B cell (primary cell): Measurements from ENCODE around the gene OR52E2. TPM values are rescaled to one million over a fixed set of nuclear protein-coding genes. Genes with fewer than 3 reads are reported as not detected.

Experiments
- ATAC-seq: fragments of 200-7000 bp; cut with Tn5 transposase; one replicate; pipeline ENCODE4 v1.10.0; 2021; ENCODE audit warnings: low read depth, mild to moderate bottlenecking, moderate number of reproducible peaks, moderate library complexity
- CTCF ChIA-PET: fragments of 350-600 bp; sonication (Branson Sonifier 250); formaldehyde crosslinking; loops from one replicate; lab custom pipeline; 2021; ENCODE audit warnings: antibody characterized with exemption, inconsistent platforms; lab: Charles Lee
- POLR2A ChIA-PET: fragments of 350-600 bp; sonication (Branson Sonifier 250); formaldehyde crosslinking; loops from one replicate; lab custom pipeline; 2021; ENCODE audit warnings: antibody characterized with exemption; lab: Charles Lee
- DNase-seq: peaks from one replicate; pipeline ENCODE4 v3.0.0; 2013
- H2AFZ ChIP-seq: 2 replicates; pipeline ENCODE4 v1.6.1; 2012; ENCODE audit warnings: mild to moderate bottlenecking, low read depth, low read length; ENCODE audit not compliant: insufficient read depth, poor library complexity, severe bottlenecking
- H3K27ac ChIP-seq, 2 donors: 1 replicate in 1 of 2; 2 replicates in 1 of 2; pipeline ENCODE4 v1.5.1; 2012 to 2013; ENCODE audit warnings: low read length in 2 of 2, mild to moderate bottlenecking in 2 of 2, moderate library complexity in 1 of 2
- H3K27me3 ChIP-seq, 4 experiments: fragments of 200-600 bp in 1 of 4; sonication (generic) in 1 of 4; replicated peaks in 1 of 4; 1 replicate in 2 of 4; 2 replicates in 2 of 4; pipeline versions ENCODE4 v1.6.1 to v1.7.0; 2013 to 2016; ENCODE audit warnings: low read length in 3 of 4, mild to moderate bottlenecking in 2 of 4, mixed read lengths in 1 of 4, moderate library complexity in 1 of 4; ENCODE audit not compliant: insufficient read depth in 4 of 4, control insufficient read depth in 3 of 4; ENCODE audit errors: control extremely low read depth in 1 of 4
- H3K36me3 ChIP-seq, 2 experiments: replicated peaks in 1 of 2; 1 replicate in 1 of 2; 2 replicates in 1 of 2; pipeline versions ENCODE4 v1.6.1 to v1.7.1; 2013; ENCODE audit warnings: low read length in 1 of 2; ENCODE audit not compliant: insufficient read depth in 2 of 2, control insufficient read depth in 1 of 2; ENCODE audit errors: control extremely low read depth in 1 of 2, extremely low read depth in 1 of 2
- H3K4me1 ChIP-seq, 2 donors: fragments of 200-600 bp in 1 of 2; sonication (generic) in 1 of 2; 1 replicate in 1 of 2; 2 replicates in 1 of 2; pipeline versions ENCODE4 v1.5.1 to v1.6.1; 2013 to 2017; ENCODE audit warnings: low read length in 2 of 2; ENCODE audit not compliant: control insufficient read depth in 2 of 2, insufficient read depth in 2 of 2
- H3K4me2 ChIP-seq: replicated peaks from 2 replicates; pipeline ENCODE3; 2012; ENCODE audit warnings: mild to moderate bottlenecking, low read depth, low read length; ENCODE audit not compliant: poor library complexity, severe bottlenecking
- H3K4me3 ChIP-seq, 5 experiments: fragments of 200-600 bp in 1 of 5; sonication (generic) in 1 of 5; 1 replicate in 3 of 5; 2 replicates in 2 of 5; pipeline versions ENCODE4 v1.5.1 to v1.7.0; 2011 to 2016; ENCODE audit warnings: low read length in 4 of 5, mild to moderate bottlenecking in 4 of 5, low read depth in 2 of 5, control low read depth in 1 of 5, moderate library complexity in 1 of 5; ENCODE audit not compliant: insufficient read depth in 1 of 5; ENCODE audit errors: control extremely low read depth in 1 of 5, extremely low read depth in 1 of 5
- H3K79me2 ChIP-seq: fragments of 200-600 bp; sonication (generic); one replicate; pipeline ENCODE4 v1.6.0; 2016; ENCODE audit warnings: low read length; ENCODE audit not compliant: control insufficient read depth, insufficient read depth
- H3K9ac ChIP-seq: fragments of 200-600 bp; sonication (generic); 2 replicates; pipeline ENCODE4 v1.6.1; 2017; ENCODE audit warnings: mild to moderate bottlenecking, low read length, moderate library complexity
- H3K9me3 ChIP-seq, 3 donors: one replicate each; pipeline versions ENCODE4 v1.6.1 to v1.7.1; 2013; ENCODE audit warnings: low read length in 2 of 3; ENCODE audit not compliant: control insufficient read depth in 2 of 3, insufficient read depth in 1 of 3; ENCODE audit errors: control extremely low read depth in 1 of 3
- H4K20me1 ChIP-seq: 2 replicates; pipeline ENCODE4 v1.6.0; 2012; ENCODE audit warnings: mild to moderate bottlenecking, low read length; ENCODE audit not compliant: insufficient read depth, control insufficient read depth, poor library complexity, severe bottlenecking
- H3K27ac Mint-ChIP-seq: one replicate; pipeline ENCODE4 v1.8.0; 2021; ENCODE audit warnings: mixed read lengths
- H3K27me3 Mint-ChIP-seq: one replicate; pipeline ENCODE4 v1.8.0; 2021; ENCODE audit warnings: mixed read lengths
- H3K4me1 Mint-ChIP-seq: one replicate; pipeline ENCODE4 v1.8.0; 2021; ENCODE audit warnings: mixed read lengths
- H3K4me3 Mint-ChIP-seq: one replicate; pipeline ENCODE4 v1.8.0; 2021; ENCODE audit warnings: mixed read lengths
- H3K9me3 Mint-ChIP-seq: one replicate; pipeline ENCODE4 v1.8.0; 2022; ENCODE audit warnings: mixed read lengths; ENCODE audit not compliant: insufficient read depth
- EZH2 ChIP-seq: IDR thresholded peaks from 2 replicates; pipeline ENCODE4 v1.6.1; 2012; ENCODE audit warnings: borderline replicate concordance, low read depth, mild to moderate bottlenecking, moderate library complexity, low read length; ENCODE audit not compliant: insufficient read depth, poor library complexity, severe bottlenecking
- whole genome bisulfite sequencing: methylation state at CpG from one replicate; pipeline ENCODE4 v1.1.5; 2013; ENCODE audit warnings: missing lambda C conversion rate; ENCODE audit not compliant: insufficient coverage; 5-methylcytosine and 5-hydroxymethylcytosine counted together
- intact Hi-C: fragments of 100-400 bp; cut with micrococcal nuclease; formaldehyde crosslinking; loops from one replicate; pipeline ENCODE4 v1.10.0; 2022
- polyA plus RNA-seq: library from polyadenylated mRNA; depleted of rRNA; stranded (reverse); fragments of >200 nt; gene quantifications from 2 replicates; pipeline ENCODE4 v1.2.3, GENCODE V29; 2012
- total RNA-seq, 2 donors: library from RNA; stranded (reverse); fragments of 120-200 nt in 1 of 2; gene quantifications; 1 replicate in 1 of 2; 2 replicates in 1 of 2; pipeline versions ENCODE4 v1.2.3 to v1.2.4, GENCODE V29; 2013 to 2022
- TF ChIP-seq, protein P1 (sequence below): fragments of 200-600 bp; IDR thresholded peaks from one replicate; pipeline ENCODE4 v1.8.0; 2022; ENCODE audit warnings: antibody characterized with exemption, mild to moderate bottlenecking

The OR52E2 gene
- total and polyA plus RNA-seq, 2 donors (not counting 1 experiment from before 2014, with no cell fraction given): not detected

DNA sequence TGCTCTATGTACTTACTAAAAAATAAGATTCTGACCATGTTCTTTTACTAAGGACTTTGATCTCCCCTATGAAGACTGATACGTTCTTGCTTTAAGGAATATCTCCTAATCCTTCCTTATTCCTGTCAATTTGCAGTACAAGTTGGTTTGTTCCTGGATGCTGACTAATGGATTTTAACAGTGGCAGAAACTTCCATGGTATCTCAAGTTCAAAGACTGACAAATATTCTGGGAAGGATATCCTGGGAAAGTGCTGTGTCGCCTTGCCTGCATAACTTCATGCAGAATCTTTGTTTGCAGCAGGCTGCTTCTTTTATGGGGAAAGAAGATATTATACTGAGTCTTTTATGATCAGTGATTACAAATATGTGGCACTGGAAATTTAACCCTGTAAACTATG lies 21.5 kb downstream of the OR52E2 start:
- no peaks in the 10 kb centered on the region for H3K27me3 Mint-ChIP-seq
- no peak overlapping the region for H3K4me3 Mint-ChIP-seq
- H3K9me3 Mint-ChIP-seq: no peaks in the 10 kb centered on the region
- no peaks in the 10 kb centered on the region for H3K4me1 ChIP-seq
- no peaks in the 10 kb centered on the region for H3K9me3 ChIP-seq
- CTCF ChIA-PET: no interaction called here
- H3K4me2 ChIP-seq: no peak overlapping the region
- no peaks in the 10 kb centered on the region for H3K4me1 Mint-ChIP-seq
- no peak overlapping the region for H2AFZ ChIP-seq
- intact Hi-C loops: no loop called here
- no peaks in the 10 kb centered on the region for H3K27me3 ChIP-seq
- H3K79me2 ChIP-seq: no peaks in the 10 kb centered on the region
- H3K27ac ChIP-seq: no peak overlapping the region
- no peak overlapping the region for H3K9ac ChIP-seq
- TF ChIP-seq, protein P1, sequence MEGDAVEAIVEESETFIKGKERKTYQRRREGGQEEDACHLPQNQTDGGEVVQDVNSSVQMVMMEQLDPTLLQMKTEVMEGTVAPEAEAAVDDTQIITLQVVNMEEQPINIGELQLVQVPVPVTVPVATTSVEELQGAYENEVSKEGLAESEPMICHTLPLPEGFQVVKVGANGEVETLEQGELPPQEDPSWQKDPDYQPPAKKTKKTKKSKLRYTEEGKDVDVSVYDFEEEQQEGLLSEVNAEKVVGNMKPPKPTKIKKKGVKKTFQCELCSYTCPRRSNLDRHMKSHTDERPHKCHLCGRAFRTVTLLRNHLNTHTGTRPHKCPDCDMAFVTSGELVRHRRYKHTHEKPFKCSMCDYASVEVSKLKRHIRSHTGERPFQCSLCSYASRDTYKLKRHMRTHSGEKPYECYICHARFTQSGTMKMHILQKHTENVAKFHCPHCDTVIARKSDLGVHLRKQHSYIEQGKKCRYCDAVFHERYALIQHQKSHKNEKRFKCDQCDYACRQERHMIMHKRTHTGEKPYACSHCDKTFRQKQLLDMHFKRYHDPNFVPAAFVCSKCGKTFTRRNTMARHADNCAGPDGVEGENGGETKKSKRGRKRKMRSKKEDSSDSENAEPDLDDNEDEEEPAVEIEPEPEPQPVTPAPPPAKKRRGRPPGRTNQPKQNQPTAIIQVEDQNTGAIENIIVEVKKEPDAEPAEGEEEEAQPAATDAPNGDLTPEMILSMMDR: no peak
- no peak for TF ChIP-seq EZH2
- no CpG with 5 or more reads among the region's 2 CpGs for WGBS
- ATAC-seq (no peak), DNase-seq (no peak)
- no peak overlapping the region for H3K27ac Mint-ChIP-seq
- H4K20me1 ChIP-seq: no peaks in the 10 kb centered on the region
- POLR2A ChIA-PET: no interaction called here
- no peak overlapping the region for H3K4me3 ChIP-seq
- no peaks in the 10 kb centered on the region for H3K36me3 ChIP-seq

DNA sequence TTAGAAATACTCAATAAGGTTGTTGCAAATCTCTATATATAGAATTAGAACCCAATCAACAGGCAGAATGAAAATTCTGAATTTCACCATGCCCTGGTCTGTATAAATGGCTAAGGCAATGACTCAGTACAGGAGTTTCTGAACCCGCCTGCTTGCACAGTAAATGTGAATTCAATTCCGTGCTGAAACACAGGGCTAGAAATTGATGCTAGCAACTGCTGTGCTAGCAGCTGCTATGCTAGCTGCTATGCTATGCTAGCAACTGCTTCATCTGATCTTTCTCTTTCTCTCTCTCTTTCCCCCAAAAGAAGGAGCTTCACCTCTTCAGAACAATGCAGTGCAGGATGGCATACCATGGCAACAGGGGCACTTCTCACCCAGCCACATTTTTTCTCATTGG lies 22.8 kb downstream of the OR52E2 start:
- no peaks in the 10 kb centered on the region for H3K36me3 ChIP-seq
- H3K27me3 ChIP-seq: no peaks in the 10 kb centered on the region
- no peaks in the 10 kb centered on the region for H4K20me1 ChIP-seq
- no peaks in the 10 kb centered on the region for H3K9me3 Mint-ChIP-seq
- POLR2A ChIA-PET: no interaction called here
- H3K27ac Mint-ChIP-seq: no peak overlapping the region
- no peak for DNase-seq
- H3K4me1 ChIP-seq: no peaks in the 10 kb centered on the region
- intact Hi-C loops: no loop called here
- H3K9ac ChIP-seq: no peak overlapping the region
- H2AFZ ChIP-seq: no peak overlapping the region
- H3K4me2 ChIP-seq: no peak overlapping the region
- H3K27ac ChIP-seq: no peak overlapping the region
- no peaks in the 10 kb centered on the region for H3K27me3 Mint-ChIP-seq
- no peaks in the 10 kb centered on the region for H3K9me3 ChIP-seq
- WGBS: 97% methylated on average over 2 of the region's 2 CpGs
- no peak overlapping the region for H3K4me3 Mint-ChIP-seq
- no peaks in the 10 kb centered on the region for H3K4me1 Mint-ChIP-seq
- no peak overlapping the region for H3K4me3 ChIP-seq
- TF ChIP-seq, protein P1: no peak
- no peak for TF ChIP-seq EZH2
- H3K79me2 ChIP-seq: no peaks in the 10 kb centered on the region
- CTCF ChIA-PET: no interaction called here
- no peak for ATAC-seq
